BJ (cell line): ENCODE data around the gene LRFN5. TPM values are rescaled to one million over a fixed set of nuclear protein-coding genes. Genes with fewer than 3 reads are reported as not detected.

ENCODE experiments used
- CTCF ChIA-PET: fragments of 350-600 bp; formaldehyde crosslinking; extraction: SDS; loops from one replicate; lab custom pipeline; 2021; ENCODE audit warnings: antibody characterized with exemption, inconsistent platforms; lab: Yijun Ruan, JAX
- POLR2A ChIA-PET: fragments of 300-600 bp; sonication (Branson Sonifier 250); formaldehyde crosslinking; extraction: SDS; loops from one replicate; lab custom pipeline; 2021; ENCODE audit warnings: antibody characterized with exemption; lab: Charles Lee
- DNase-seq: peaks from one replicate; pipeline ENCODE4 v3.0.0-alpha.2; 2011; ENCODE audit warnings: low read depth
- H3K27me3 ChIP-seq: 2 replicates; pipeline ENCODE4 v1.6.0; 2011; ENCODE audit warnings: low read length; ENCODE audit not compliant: control insufficient read depth, insufficient read depth
- H3K36me3 ChIP-seq: 2 replicates; pipeline ENCODE4 v1.5.1; 2011; ENCODE audit warnings: low read length; ENCODE audit not compliant: control insufficient read depth, insufficient read depth
- H3K4me3 ChIP-seq: 2 replicates; pipeline ENCODE4 v1.5.1; 2011; ENCODE audit warnings: low read depth, mild to moderate bottlenecking, control low read depth, low read length
- polyA plus RNA-seq: library from polyadenylated mRNA; depleted of rRNA; stranded (reverse); fragments of >200 nt; gene quantifications from 2 replicates; pipeline ENCODE4 v1.2.3, GENCODE V29; 2011
- TF ChIP-seq, protein P1 (sequence below): IDR thresholded peaks from 2 replicates; pipeline ENCODE4 v1.5.1; 2011; ENCODE audit warnings: low read depth, mild to moderate bottlenecking, control low read depth, inconsistent platforms, low read length, moderate library complexity; ENCODE audit not compliant: insufficient read depth

Gene LRFN5
- polyA plus RNA-seq, 1 experiment: 0.05 TPM

DNA sequence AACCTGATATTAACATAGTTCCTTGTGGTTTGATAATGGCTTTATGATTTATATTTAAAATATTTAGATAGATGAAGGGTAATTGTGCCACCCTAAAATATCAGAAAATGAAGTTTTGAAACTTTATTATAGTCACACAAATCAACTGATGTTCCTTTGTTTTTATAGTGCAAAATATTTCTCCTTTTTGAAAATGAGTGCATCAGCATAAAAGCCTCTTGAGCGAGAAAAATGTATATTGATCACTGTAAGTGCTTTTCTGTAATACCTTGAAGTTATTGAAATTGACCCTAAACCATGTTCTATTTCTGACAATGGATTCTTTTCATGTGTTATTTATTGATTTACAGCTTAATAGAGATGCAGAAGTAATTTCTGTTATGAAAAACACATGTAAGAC is 35.0 kb downstream of the LRFN5 start:
- ChIA-PET CTCF (no interaction called here), POLR2A (no interaction called here)
- Histone ChIP-seq H3K27me3 (no peaks in the 10 kb centered on the region), H3K36me3 (no peaks in the 10 kb centered on the region), H3K4me3 (no peak overlapping the region)
- TF ChIP-seq, protein P1, sequence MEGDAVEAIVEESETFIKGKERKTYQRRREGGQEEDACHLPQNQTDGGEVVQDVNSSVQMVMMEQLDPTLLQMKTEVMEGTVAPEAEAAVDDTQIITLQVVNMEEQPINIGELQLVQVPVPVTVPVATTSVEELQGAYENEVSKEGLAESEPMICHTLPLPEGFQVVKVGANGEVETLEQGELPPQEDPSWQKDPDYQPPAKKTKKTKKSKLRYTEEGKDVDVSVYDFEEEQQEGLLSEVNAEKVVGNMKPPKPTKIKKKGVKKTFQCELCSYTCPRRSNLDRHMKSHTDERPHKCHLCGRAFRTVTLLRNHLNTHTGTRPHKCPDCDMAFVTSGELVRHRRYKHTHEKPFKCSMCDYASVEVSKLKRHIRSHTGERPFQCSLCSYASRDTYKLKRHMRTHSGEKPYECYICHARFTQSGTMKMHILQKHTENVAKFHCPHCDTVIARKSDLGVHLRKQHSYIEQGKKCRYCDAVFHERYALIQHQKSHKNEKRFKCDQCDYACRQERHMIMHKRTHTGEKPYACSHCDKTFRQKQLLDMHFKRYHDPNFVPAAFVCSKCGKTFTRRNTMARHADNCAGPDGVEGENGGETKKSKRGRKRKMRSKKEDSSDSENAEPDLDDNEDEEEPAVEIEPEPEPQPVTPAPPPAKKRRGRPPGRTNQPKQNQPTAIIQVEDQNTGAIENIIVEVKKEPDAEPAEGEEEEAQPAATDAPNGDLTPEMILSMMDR: no peak
- no peak for DNase-seq

DNA sequence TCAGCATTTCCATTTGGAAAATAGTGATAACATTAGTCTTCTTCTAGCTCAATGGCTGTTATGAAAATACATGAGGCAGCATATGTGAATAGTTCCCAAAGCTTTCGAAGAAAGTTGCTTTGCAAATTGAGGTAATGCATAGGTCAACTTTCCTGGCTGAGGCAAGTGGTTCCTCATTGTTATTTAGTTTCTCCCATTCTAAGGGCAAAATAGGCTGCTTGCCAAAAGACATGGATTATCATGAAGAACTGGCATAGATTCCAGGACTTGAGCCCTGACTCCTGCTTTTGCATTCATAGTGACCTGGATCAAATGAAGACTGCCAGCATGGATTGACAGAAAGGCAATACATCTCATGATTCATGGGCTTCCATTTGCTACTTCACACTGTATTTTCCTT is 35.7 kb downstream of the LRFN5 start:
- H3K27me3 ChIP-seq: no peaks in the 10 kb centered on the region
- no peaks in the 10 kb centered on the region for H3K36me3 ChIP-seq
- POLR2A ChIA-PET: no interaction called here
- CTCF ChIA-PET: no interaction called here
- DNase-seq: no peak
- TF ChIP-seq, protein P1: no peak
- no peak overlapping the region for H3K4me3 ChIP-seq

DNA sequence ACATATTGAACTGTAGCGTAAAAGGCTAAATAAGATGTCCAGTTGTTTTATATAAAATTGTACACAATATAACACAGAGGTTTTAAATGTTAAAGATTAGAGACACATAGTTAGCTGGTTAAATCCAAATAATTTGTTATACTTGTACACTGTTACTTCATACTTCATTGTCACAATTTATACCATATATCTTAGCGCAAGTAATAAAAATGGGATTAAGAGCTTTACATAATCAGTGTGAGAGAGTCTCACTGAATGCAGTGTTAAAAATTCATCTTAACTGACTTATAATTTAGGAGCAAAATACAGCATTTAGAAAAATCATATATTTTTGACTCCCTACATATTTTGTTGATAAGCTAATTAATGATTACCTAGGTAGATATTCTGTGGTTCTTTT is 36.1 kb downstream of the LRFN5 start:
- CTCF ChIA-PET: no interaction called here
- no peak overlapping the region for H3K4me3 ChIP-seq
- H3K27me3 ChIP-seq: no peaks in the 10 kb centered on the region
- POLR2A ChIA-PET: no interaction called here
- DNase-seq: no peak
- TF ChIP-seq, protein P1: no peak
- H3K36me3 ChIP-seq: no peaks in the 10 kb centered on the region

DNA sequence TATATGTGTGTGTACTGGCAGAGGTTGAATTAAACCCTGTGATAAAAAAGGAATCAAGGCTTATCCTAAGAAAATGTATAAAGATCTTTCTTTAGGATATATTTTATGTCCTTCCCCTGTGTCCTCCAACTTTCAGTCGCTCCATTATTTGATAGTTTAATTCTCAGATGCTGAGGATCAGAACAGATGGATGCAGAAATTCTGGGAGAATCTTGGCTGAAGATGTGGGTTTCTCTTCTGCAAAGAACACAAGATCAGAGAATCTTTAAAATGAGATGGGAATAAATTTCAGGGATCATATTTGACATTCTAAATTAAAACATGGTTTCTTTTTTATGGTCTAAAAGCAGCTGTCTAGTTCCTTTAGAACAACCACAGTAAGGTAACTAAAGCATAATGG is 37.9 kb downstream of the LRFN5 start:
- no peak for DNase-seq
- Histone ChIP-seq H3K36me3 (no peaks in the 10 kb centered on the region), H3K4me3 (no peak overlapping the region), H3K27me3 (no peaks in the 10 kb centered on the region)
- CTCF ChIA-PET: no interaction called here
- TF ChIP-seq, protein P1: no peak
- POLR2A ChIA-PET: no interaction called here

DNA sequence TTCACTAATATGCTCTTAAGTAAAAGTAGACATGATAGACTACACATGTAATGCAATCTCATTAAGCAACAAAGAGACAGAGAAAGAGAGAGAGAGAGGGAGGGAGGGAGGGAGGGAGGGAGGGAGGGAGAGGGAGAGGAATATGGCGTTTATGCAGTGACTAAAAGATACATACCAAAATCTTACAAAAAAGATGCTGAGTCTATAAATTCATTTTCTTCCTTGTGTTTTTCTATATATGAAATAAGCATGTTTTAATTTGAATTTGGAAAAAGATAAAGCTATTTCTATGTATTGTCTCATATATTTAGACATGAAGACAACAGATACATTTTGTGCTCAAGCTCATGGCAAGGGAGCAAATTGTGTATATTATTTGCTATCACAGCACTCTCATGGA is 44.1 kb downstream of the LRFN5 start:
- CTCF ChIA-PET: no interaction called here
- POLR2A ChIA-PET: no interaction called here
- TF ChIP-seq, protein P1: no peak
- Histone ChIP-seq H3K36me3 (no peaks in the 10 kb centered on the region), H3K27me3 (no peaks in the 10 kb centered on the region), H3K4me3 (no peak overlapping the region)
- DNase-seq: no peak
